ENCODE results near the gene STK38. TPM values are rescaled to one million over a fixed set of nuclear protein-coding genes. Genes with fewer than 3 reads are reported as not detected.

The STK38 gene
- total and polyA plus RNA-seq, 9 of the 15 experiments (the other 6 are each of a cell fraction or from before 2014, with no cell fraction given) = 5.7 to 28.7 (median 19.5) TPM

DNA sequence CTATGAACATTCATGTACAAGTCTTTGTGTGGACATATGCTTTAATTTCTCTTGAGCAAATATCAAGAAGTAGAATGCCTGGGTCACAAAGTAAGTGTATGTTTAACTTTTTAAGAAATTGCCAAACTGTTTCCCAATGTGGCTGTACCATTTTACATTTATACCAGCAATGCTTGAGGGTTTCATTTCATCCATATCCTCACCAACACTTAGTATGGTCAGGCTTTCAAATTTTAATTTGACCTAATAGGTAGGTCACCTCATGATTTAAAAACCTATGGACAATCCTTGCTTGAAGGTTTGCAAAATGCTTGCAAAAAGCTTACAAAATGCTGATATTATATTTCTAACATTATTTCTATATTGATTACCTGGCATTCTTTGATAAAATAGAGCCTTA lies 27.4 kb upstream of the STK38 start:
- no peaks in the 10 kb centered on the region for H3K27me3 ChIP-seq (ENCODE audit: control insufficient read depth in 2 of 2, insufficient read depth in 2 of 2, low read length in 2 of 2)
- CTCF ChIA-PET (ENCODE audit: low intra/inter-chr PET ratio) = no interaction called here
- TF ChIP-seq, protein P1, sequence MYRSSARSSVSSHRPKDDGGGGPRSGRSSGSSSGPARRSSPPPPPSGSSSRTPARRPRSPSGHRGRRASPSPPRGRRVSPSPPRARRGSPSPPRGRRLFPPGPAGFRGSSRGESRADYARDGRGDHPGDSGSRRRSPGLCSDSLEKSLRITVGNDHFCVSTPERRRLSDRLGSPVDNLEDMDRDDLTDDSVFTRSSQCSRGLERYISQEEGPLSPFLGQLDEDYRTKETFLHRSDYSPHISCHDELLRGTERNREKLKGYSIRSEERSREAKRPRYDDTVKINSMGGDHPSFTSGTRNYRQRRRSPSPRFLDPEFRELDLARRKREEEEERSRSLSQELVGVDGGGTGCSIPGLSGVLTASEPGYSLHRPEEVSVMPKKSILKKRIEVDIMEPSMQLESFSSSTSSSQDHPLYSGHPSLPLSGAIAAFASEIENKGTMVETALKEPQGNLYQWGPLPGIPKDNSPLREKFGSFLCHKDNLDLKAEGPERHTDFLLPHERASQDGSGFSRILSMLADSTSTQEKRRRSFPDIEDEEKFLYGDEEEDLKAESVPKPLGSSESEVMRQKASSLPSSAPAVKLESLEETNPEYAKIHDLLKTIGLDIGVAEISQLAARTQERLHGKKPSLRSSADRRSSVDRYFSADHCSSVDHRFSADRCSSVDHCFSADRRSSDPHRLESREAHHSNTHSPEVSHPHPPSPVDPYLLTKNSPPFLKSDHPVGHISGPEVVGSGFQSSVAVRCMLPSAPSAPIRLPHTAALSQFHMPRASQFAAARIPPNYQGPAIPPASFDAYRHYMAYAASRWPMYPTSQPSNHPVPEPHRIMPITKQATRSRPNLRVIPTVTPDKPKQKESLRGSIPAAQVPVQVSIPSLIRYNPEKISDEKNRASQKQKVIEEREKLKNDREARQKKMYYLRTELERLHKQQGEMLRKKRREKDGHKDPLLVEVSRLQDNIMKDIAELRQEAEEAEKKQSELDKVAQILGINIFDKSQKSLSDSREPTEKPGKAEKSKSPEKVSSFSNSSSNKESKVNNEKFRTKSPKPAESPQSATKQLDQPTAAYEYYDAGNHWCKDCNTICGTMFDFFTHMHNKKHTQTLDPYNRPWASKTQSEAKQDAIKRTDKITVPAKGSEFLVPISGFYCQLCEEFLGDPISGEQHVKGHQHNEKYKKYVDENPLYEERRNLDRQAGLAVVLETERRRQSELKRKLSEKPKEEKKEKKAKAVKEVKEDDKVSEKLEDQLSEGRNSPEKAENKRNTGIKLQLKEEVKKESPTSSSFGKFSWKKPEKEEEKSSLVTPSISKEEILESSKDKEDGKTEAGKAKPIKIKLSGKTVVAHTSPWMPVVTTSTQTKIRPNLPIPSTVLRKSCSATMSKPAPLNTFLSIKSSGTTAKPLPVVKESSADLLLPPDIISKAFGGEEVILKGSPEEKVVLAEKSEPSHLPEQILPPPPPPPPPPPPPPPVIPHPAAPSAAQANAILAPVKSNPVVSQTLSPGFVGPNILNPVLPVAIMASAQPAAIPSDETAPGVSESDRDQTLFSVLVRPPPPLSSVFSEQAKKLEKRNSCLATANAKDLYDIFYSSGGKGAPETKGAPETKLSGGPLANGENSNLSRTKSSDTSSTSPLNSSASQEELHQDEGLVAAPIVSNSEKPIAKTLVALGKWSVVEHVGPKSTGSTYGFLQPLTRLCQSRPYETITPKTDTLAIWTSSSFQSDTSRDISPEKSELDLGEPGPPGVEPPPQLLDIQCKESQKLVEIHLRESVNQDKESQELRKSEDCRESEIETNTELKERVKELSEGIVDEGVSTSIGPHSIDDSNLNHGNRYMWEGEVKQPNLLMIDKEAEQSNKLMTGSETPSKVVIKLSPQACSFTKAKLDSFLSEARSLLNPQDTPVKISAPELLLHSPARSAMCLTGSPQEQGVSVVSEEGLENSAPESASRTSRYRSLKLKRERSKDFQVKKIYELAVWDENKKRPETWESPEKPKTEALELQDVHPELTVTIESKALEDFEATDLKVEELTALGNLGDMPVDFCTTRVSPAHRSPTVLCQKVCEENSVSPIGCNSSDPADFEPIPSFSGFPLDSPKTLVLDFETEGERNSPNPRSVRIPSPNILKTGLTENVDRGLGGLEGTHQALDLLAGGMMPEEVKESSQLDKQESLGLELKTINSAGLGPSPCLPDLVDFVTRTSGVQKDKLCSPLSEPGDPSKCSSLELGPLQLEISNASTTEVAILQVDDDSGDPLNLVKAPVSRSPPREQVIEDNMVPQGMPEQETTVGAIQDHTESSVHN (IDR thresholded peaks at IDR 0.05; ENCODE audit: borderline replicate concordance in 1 of 2, low read depth in 1 of 2) = no peak
- no peak for TF ChIP-seq LARP7 (IDR thresholded peaks at IDR 0.05)
- no peak for TF ChIP-seq CREB1 (IDR thresholded peaks at IDR 0.05)
- no peak for TF ChIP-seq CREB1 (CRISPR knock-in tag; IDR thresholded peaks at IDR 0.05)
- TF ChIP-seq ARID2 (IDR thresholded peaks at IDR 0.05) = no peak
- TF ChIP-seq POLR3G (IDR thresholded peaks at IDR 0.05; ENCODE audit: extremely low read depth, insufficient read length, insufficient replicate concordance) = no peak
- no peak for TF ChIP-seq CREBBP (IDR thresholded peaks at IDR 0.05; ENCODE audit: low read depth, low read length)
- TF ChIP-seq, protein P2, sequence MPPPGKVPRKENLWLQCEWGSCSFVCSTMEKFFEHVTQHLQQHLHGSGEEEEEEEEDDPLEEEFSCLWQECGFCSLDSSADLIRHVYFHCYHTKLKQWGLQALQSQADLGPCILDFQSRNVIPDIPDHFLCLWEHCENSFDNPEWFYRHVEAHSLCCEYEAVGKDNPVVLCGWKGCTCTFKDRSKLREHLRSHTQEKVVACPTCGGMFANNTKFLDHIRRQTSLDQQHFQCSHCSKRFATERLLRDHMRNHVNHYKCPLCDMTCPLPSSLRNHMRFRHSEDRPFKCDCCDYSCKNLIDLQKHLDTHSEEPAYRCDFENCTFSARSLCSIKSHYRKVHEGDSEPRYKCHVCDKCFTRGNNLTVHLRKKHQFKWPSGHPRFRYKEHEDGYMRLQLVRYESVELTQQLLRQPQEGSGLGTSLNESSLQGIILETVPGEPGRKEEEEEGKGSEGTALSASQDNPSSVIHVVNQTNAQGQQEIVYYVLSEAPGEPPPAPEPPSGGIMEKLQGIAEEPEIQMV (tag; conservative IDR thresholded peaks at IDR 0.05; ENCODE audit: low read depth) = no peak
- no peak for TF ChIP-seq POLR2A (conservative IDR thresholded peaks at IDR 0.05)
- TF ChIP-seq TSC22D4 (tag; IDR thresholded peaks at IDR 0.05) = no peak
- TF ChIP-seq CSDE1 (IDR thresholded peaks at IDR 0.05) = no peak
- peak; percentile 33; the same call in 1 of the 2 replicates for TF ChIP-seq BCOR (IDR thresholded peaks at IDR 0.05)
- no peak for TF ChIP-seq SRSF1 (IDR thresholded peaks at IDR 0.05; ENCODE audit: low read depth, low read length)
- TF ChIP-seq KDM5B (IDR thresholded peaks at IDR 0.05; ENCODE audit: insufficient replicate concordance, low read depth, low read length) = no peak
- TF ChIP-seq ZNF232 (CRISPR knock-in tag; IDR thresholded peaks at IDR 0.05) = no peak

More for the DNA sequence above, 27.4 kb upstream of the STK38 start:
- ATAC-seq (no peak), FAIRE-seq (no peak), DNase-seq (ENCODE audit: extremely low read depth in 1 of 4, low spot score in 3 of 4) (no peak)
- no peaks in the 10 kb centered on the region for H4K20me1 ChIP-seq (replicated peaks; ENCODE audit: control insufficient read depth, insufficient read depth, low read length)
- no peaks in the 10 kb centered on the region for H3K79me2 ChIP-seq (ENCODE audit: control insufficient read depth, insufficient read depth, low read length)
- no peak overlapping the region for H3K9ac ChIP-seq (ENCODE audit: insufficient read depth in 1 of 2, low read depth in 2 of 2, low read length in 2 of 2)
- intact Hi-C loops (cut with micrococcal nuclease) (no loop called here), in situ Hi-C loops (cut with MboI) (no loop called here)
- H3K9me3 ChIP-seq (replicated peaks; ENCODE audit: control insufficient read depth, insufficient read depth, low read depth, low read length) = no peaks in the 10 kb centered on the region
- no peak overlapping the region for H3K4me2 ChIP-seq (ENCODE audit: insufficient read depth, low read length)
- no peaks in the 10 kb centered on the region for H3K9me1 ChIP-seq (ENCODE audit: control insufficient read depth, insufficient read depth, low read length)
- BruUV-seq (replicated peaks) = no TSS peak
- H2AFZ ChIP-seq (ENCODE audit: low read depth, low read length) = no peak overlapping the region
- POLR2A ChIA-PET = interaction anchor here (1.0 kb wide), 1 partner anchor 20 kb away, joined by 4 read pairs; no protein-coding TSS in a partner anchor
- H3K4me3 ChIP-seq = no peak overlapping the region
- H3K36me3 ChIP-seq (ENCODE audit: control insufficient read depth, insufficient read depth, low read length) = no peaks in the 10 kb centered on the region
- no peak overlapping the region for H3K27ac ChIP-seq (ENCODE audit: extremely low read depth, low read depth, low read length)
- peaks cover 16 to 19% of the 10 kb centered on the region in 2 experiments; a peak in 3 of 5 replicates for H3K4me1 ChIP-seq (replicated peaks in 1 of 2; ENCODE audit: control insufficient read depth in 2 of 2, insufficient read depth in 2 of 2, low read length in 2 of 2)

All from K562 (cell line).